Body of pancreas (tissue), 4 donors: ENCODE results near the gene TMEM218. TPM values are rescaled to one million over a fixed set of nuclear protein-coding genes. Genes with fewer than 3 reads are reported as not detected.

Experiments used
- ATAC-seq: fragments of 150-250 bp; one replicate; pipeline ENCODE4 v1.9.1; 2016
- DNase-seq, 4 donors: peaks; one replicate each; pipeline ENCODE4 v3.0.0-alpha.2; 2019
- H3K27ac ChIP-seq, 4 donors: fragments of 200-600 bp; sonication (generic); 1 replicate in 3 of 4; 2 replicates in 1 of 4; pipeline versions ENCODE4 v1.5.1 to v1.6.1; 2016 to 2019; ENCODE audit warnings: mild to moderate bottlenecking in 1 of 4, mixed read lengths in 1 of 4, moderate library complexity in 1 of 4
- H3K27me3 ChIP-seq, 2 donors: fragments of 200-600 bp; sonication (generic); one replicate each; pipeline ENCODE4 v1.6.0; 2016; ENCODE audit warnings: mild to moderate bottlenecking in 1 of 2
- H3K36me3 ChIP-seq, 2 donors: fragments of 200-600 bp; sonication (generic); replicated peaks in 1 of 2; 2 replicates each; pipeline ENCODE4 v1.5.1; 2016; ENCODE audit warnings: low read depth in 2 of 2; ENCODE audit not compliant: insufficient read depth in 1 of 2
- H3K4me1 ChIP-seq: fragments of 200-600 bp; sonication (generic); one replicate; pipeline ENCODE4 v1.6.0; 2016
- H3K4me3 ChIP-seq, 2 donors: fragments of 200-600 bp; sonication (generic); 1 replicate in 1 of 2; 2 replicates in 1 of 2; pipeline ENCODE4 v1.5.1; 2016 to 2019
- H3K9me3 ChIP-seq, 3 donors: fragments of 200-600 bp; sonication (generic); 1 replicate in 2 of 3; 2 replicates in 1 of 3; pipeline ENCODE4 v1.5.1; 2016
- POLR2A ChIP-seq, 3 donors: fragments of 450-650 bp; IDR thresholded peaks; one replicate each; pipeline ENCODE4 v1.6.1; 2016; ENCODE audit warnings: antibody characterized with exemption in 3 of 3, mild to moderate bottlenecking in 2 of 3
- WGBS, 2 donors: methylation state at CpG; one replicate each; pipeline ENCODE4 v1.1.5; 2017; 5-methylcytosine and 5-hydroxymethylcytosine counted together
- intact Hi-C: fragments of 100-400 bp; cut with DNase I; formaldehyde crosslinking; loops from one replicate; pipeline ENCODE4 v1.15.1; 2023
- total RNA-seq, 2 donors: library from RNA; depleted of rRNA; stranded (reverse); fragments of >200 nt; gene quantifications; one replicate each; pipeline ENCODE4 v1.1.0, GENCODE V29; 2016
- TF ChIP-seq, protein P1 (sequence below), 7 experiments: fragments of 450-650 bp in 4 of 7; fragments of 200-600 bp in 3 of 7; sonication (generic) in 3 of 7; IDR thresholded peaks; one replicate each; pipeline ENCODE4 v1.5.1; 2016 to 2019; ENCODE audit warnings: antibody characterized with exemption in 7 of 7

Gene TMEM218
- total RNA-seq, 2 donors from 2014 or later: 8.8 to 10.2 TPM

DNA sequence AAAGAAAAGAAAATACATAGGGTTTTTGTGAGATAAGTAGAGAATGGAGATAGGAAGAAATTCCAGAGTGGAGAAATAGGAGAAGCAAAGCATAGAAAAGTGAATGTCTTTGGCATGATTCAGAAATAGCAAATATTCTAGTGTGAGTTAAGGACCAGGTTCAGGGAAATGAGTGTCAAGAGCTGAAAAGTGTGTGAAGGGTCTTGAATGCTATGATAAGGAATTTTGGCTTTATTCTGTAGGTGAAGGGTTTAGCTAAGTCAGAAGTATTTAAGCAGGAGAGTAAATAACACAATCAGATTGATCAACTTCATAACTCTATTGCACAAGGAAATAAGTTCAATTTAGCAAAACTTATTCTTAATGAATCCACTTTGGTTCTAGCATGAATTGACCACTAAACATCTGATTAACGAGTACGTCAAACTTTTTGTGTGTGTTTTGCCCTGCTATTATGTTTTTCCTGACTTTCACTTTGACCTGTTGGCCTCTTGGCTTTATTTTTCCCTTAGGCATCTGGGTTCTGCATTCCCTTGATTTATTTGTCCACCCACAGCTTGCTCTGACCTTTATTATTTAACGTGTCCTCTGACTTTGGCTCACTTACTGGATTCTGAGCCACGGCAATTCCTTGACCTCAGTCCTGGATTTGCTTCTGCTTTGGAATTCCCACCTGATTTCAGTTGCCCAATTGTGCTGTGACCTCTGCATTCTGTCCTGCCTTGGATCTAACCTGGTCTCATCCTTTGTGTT, 11.9 kb upstream of the TMEM218 start:
- intact Hi-C loops: no loop called here
- no peaks in the 10 kb centered on the region for H3K27me3 ChIP-seq
- no peak overlapping the region for H3K4me3 ChIP-seq
- no peaks in the 10 kb centered on the region for H3K9me3 ChIP-seq
- DNase-seq (no peak), ATAC-seq (no peak)
- H3K27ac ChIP-seq: peak overlapping the region in 2 of 4 donors; percentile 22 to 33
- 59 to 63% methylated on average over 4 of the region's 4 CpGs for WGBS, 2 donors
- H3K4me1 ChIP-seq: peaks cover 9% of the 10 kb centered on the region
- no peaks in the 10 kb centered on the region for H3K36me3 ChIP-seq
- no peak for TF ChIP-seq POLR2A (IDR thresholded peaks at IDR 0.05)
- TF ChIP-seq, protein P1, sequence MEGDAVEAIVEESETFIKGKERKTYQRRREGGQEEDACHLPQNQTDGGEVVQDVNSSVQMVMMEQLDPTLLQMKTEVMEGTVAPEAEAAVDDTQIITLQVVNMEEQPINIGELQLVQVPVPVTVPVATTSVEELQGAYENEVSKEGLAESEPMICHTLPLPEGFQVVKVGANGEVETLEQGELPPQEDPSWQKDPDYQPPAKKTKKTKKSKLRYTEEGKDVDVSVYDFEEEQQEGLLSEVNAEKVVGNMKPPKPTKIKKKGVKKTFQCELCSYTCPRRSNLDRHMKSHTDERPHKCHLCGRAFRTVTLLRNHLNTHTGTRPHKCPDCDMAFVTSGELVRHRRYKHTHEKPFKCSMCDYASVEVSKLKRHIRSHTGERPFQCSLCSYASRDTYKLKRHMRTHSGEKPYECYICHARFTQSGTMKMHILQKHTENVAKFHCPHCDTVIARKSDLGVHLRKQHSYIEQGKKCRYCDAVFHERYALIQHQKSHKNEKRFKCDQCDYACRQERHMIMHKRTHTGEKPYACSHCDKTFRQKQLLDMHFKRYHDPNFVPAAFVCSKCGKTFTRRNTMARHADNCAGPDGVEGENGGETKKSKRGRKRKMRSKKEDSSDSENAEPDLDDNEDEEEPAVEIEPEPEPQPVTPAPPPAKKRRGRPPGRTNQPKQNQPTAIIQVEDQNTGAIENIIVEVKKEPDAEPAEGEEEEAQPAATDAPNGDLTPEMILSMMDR (IDR thresholded peaks at IDR 0.05): no peak

GRCh38 chr11:125117429-125117828, 6.0 kb upstream of the TMEM218 start:
- no peak for ATAC-seq
- Histone ChIP-seq H3K4me3 (no peak overlapping the region), H3K27ac (peak overlapping the region in 1 of 4 donors; percentile 39), H3K27me3 (no peaks in the 10 kb centered on the region), H3K9me3 (no peaks in the 10 kb centered on the region), H3K36me3 (no peaks in the 10 kb centered on the region), H3K4me1 (no peaks in the 10 kb centered on the region)
- TF ChIP-seq POLR2A (IDR thresholded peaks at IDR 0.05): no peak
- TF ChIP-seq, protein P1 (IDR thresholded peaks at IDR 0.05): no peak
- intact Hi-C loops: no loop called here
- 26 to 28% methylated on average over 4 of the region's 4 CpGs for WGBS, 2 donors
- no peak for DNase-seq

- Histone ChIP-seq H3K9me3 (no peaks in the 10 kb centered on the region), H3K4me1 (peaks cover 8% of the 10 kb centered on the region), H3K27me3 (no peaks in the 10 kb centered on the region), H3K4me3 (no peak overlapping the region), H3K27ac (no peak overlapping the region), H3K36me3 (no peaks in the 10 kb centered on the region)
- WGBS, 2 donors: 46 to 58% methylated on average over 8 of the region's 8 CpGs
- ATAC-seq: no peak
- intact Hi-C loops: no loop called here
- no peak for DNase-seq
- no peak for TF ChIP-seq POLR2A (IDR thresholded peaks at IDR 0.05)
- TF ChIP-seq, protein P1 (IDR thresholded peaks at IDR 0.05): no peak
Observed at GRCh38 chr11:125114518-125114917, 3.1 kb upstream of the TMEM218 start.

- ATAC-seq (no peak), DNase-seq (no peak)
- no peak overlapping the region for H3K4me3 ChIP-seq
- WGBS, 2 donors: 84 to 85% methylated on average over 9 of the region's 9 CpGs
- intact Hi-C loops: no loop called here
- H3K9me3 ChIP-seq: no peaks in the 10 kb centered on the region
- H3K27me3 ChIP-seq: no peaks in the 10 kb centered on the region
- peak overlapping the region in 2 of 4 donors; percentile 23 to 48 for H3K27ac ChIP-seq
- TF ChIP-seq, protein P1 (IDR thresholded peaks at IDR 0.05): no peak
- no peak for TF ChIP-seq POLR2A (IDR thresholded peaks at IDR 0.05)
- no peaks in the 10 kb centered on the region for H3K36me3 ChIP-seq
- H3K4me1 ChIP-seq: peaks cover 8% of the 10 kb centered on the region
Observed at GRCh38 chr11:125112208-125112604, 780 bp upstream of the TMEM218 start.

GRCh38 chr11:125111001-125111342, 454 bp downstream of the TMEM218 start:
- peak overlapping the region; percentile 51 to 77 (median 66) for H3K27ac ChIP-seq
- DNase-seq: peak in 2 of 4 donors; percentile 8 to 18
- WGBS, 2 donors: 1 to 2% methylated on average over 6 to 9 of the region's 9 CpGs
- peaks cover 8% of the 10 kb centered on the region for H3K4me1 ChIP-seq
- intact Hi-C loops: no loop called here
- H3K9me3 ChIP-seq: no peaks in the 10 kb centered on the region
- TF ChIP-seq POLR2A (IDR thresholded peaks at IDR 0.05): no peak
- TF ChIP-seq, protein P1 (IDR thresholded peaks at IDR 0.05): no peak
- no peak for ATAC-seq
- no peaks in the 10 kb centered on the region for H3K27me3 ChIP-seq
- no peaks in the 10 kb centered on the region for H3K36me3 ChIP-seq
- peak overlapping the region; percentile 9 to 47 for H3K4me3 ChIP-seq
